Thymus (tissue), 11 donors: ENCODE data around the gene COMMD1. TPM values are rescaled to one million over a fixed set of nuclear protein-coding genes. Genes with fewer than 3 reads are reported as not detected.
A peak's percentile ranks its signal among the peaks of the same experiment; 100 is the strongest.
"Not testable (repeated sequence)": the region's sequence is repeated elsewhere in the genome, so short reads cannot be mapped to it uniquely, and the experiment has no call there.

ENCODE experiments used
- DNase-seq, 9 donors: peaks; one replicate each; pipeline ENCODE4 v3.0.0-alpha.2; 2013; ENCODE audit warnings: low spot score in 9 of 9, low read depth in 6 of 9, missing footprints in 1 of 9
- H3K27ac ChIP-seq, 2 donors: one replicate each; pipeline ENCODE4 v1.5.1; 2013; ENCODE audit warnings: control low read depth in 1 of 2, low read depth in 1 of 2, low read length in 1 of 2, mild to moderate bottlenecking in 1 of 2, moderate library complexity in 1 of 2
- H3K27me3 ChIP-seq, 2 donors: one replicate each; pipeline ENCODE4 v1.5.1; 2013; ENCODE audit warnings: low read length in 1 of 2; ENCODE audit not compliant: control insufficient read depth in 2 of 2, insufficient read depth in 1 of 2
- H3K36me3 ChIP-seq, 2 donors: one replicate each; pipeline ENCODE4 v1.5.1; 2013; ENCODE audit warnings: low read length in 1 of 2, mild to moderate bottlenecking in 1 of 2, moderate library complexity in 1 of 2; ENCODE audit not compliant: control insufficient read depth in 2 of 2, insufficient read depth in 2 of 2
- H3K4me1 ChIP-seq, 2 donors: one replicate each; pipeline ENCODE4 v1.5.1; 2013; ENCODE audit warnings: low read length in 2 of 2; ENCODE audit not compliant: control insufficient read depth in 2 of 2, insufficient read depth in 2 of 2
- H3K4me3 ChIP-seq, 2 donors: one replicate each; pipeline ENCODE4 v1.5.1; 2013; ENCODE audit warnings: low read length in 2 of 2, control low read depth in 1 of 2, mild to moderate bottlenecking in 1 of 2
- H3K9me3 ChIP-seq, 2 donors: one replicate each; pipeline ENCODE4 v1.5.1; 2013; ENCODE audit warnings: low read length in 1 of 2, mild to moderate bottlenecking in 1 of 2; ENCODE audit not compliant: control insufficient read depth in 2 of 2, insufficient read depth in 1 of 2
- WGBS: extraction: QIAGEN DNeasy Blood & Tissue Kit; methylation state at CpG from one replicate; pipeline ENCODE4 v1.1.7; 2013; 5-methylcytosine and 5-hydroxymethylcytosine counted together
- polyA plus RNA-seq: library from polyadenylated mRNA; stranded (reverse); fragments of 200-250 nt; gene quantifications from one replicate; pipeline ENCODE4 v1.2.3, GENCODE V29; 2013
- total RNA-seq: library from RNA; stranded (reverse); fragments of 120-200 nt; gene quantifications from one replicate; pipeline ENCODE4 v1.2.4, GENCODE V29; 2013
- donor health status: healthy.

The COMMD1 gene
- total and polyA plus RNA-seq, 2 donors, result 39.9 to 45.1 TPM

GRCh38 chr2:62119311-62119974 is 214.0 kb downstream of the COMMD1 start:
- H3K27ac ChIP-seq, result no peak overlapping the region
- no peaks in the 10 kb centered on the region for H3K27me3 ChIP-seq
- DNase-seq, result no peak
- H3K4me3 ChIP-seq, result no peak overlapping the region
- H3K36me3 ChIP-seq, result no peaks in the 10 kb centered on the region
- H3K4me1 ChIP-seq, result peaks cover 0 to 10% of the 10 kb centered on the region in 2 donors
- H3K9me3 ChIP-seq, result no peaks in the 10 kb centered on the region

- WGBS, result over 99% methylated on average over 2 of the region's 2 CpGs
- DNase-seq, H3K27ac ChIP-seq, H3K9me3 ChIP-seq, H3K4me3 ChIP-seq, H3K36me3 ChIP-seq, H3K4me1 ChIP-seq, H3K27me3 ChIP-seq: not testable (repeated sequence)
Observed at GRCh38 chr2:62126239-62126638, 220.8 kb downstream of the COMMD1 start.

- DNase-seq, result no peak
- H3K36me3 ChIP-seq, result no peaks in the 10 kb centered on the region
- WGBS, result 97% methylated on average over 2 of the region's 2 CpGs
- H3K9me3 ChIP-seq, result peaks cover 0 to 3% of the 10 kb centered on the region in 2 donors
- no peaks in the 10 kb centered on the region for H3K27me3 ChIP-seq
- no peak overlapping the region for H3K4me3 ChIP-seq
- H3K4me1 ChIP-seq, result peaks cover 0 to 6% of the 10 kb centered on the region in 2 donors
- H3K27ac ChIP-seq, result no peak overlapping the region
Observed at GRCh38 chr2:62133320-62133823, 227.9 kb downstream of the COMMD1 start.

- Histone ChIP-seq H3K36me3 (no peaks in the 10 kb centered on the region), H3K27me3 (no peaks in the 10 kb centered on the region), H3K27ac (no peak overlapping the region), H3K9me3 (peaks cover 0 to 8% of the 10 kb centered on the region in 2 donors), H3K4me3 (no peak overlapping the region), H3K4me1 (peaks cover 0 to 15% of the 10 kb centered on the region in 2 donors)
- WGBS, result 97% methylated on average over 3 of the region's 3 CpGs
- DNase-seq, result no peak
Observed at GRCh38 chr2:62136956-62137830, 231.7 kb downstream of the COMMD1 start.

- peak overlapping the region in 1 of 2 donors; percentile 51 for H3K27ac ChIP-seq
- H3K9me3 ChIP-seq, result peaks cover 0 to 5% of the 10 kb centered on the region in 2 donors
- H3K4me3 ChIP-seq, result no peak overlapping the region
- no peaks in the 10 kb centered on the region for H3K36me3 ChIP-seq
- H3K4me1 ChIP-seq, result peaks cover 0 to 18% of the 10 kb centered on the region in 2 donors
- DNase-seq, result peak in 3 of 9 donors; percentile 8 to 47 (median 21)
- H3K27me3 ChIP-seq, result no peaks in the 10 kb centered on the region
- WGBS, result 71% methylated on average over 5 of the region's 5 CpGs
Observed at GRCh38 chr2:62140426-62141141, 235.1 kb downstream of the COMMD1 start.

GRCh38 chr2:62141142-62141740 is 235.8 kb downstream of the COMMD1 start:
- Histone ChIP-seq H3K36me3 (no peaks in the 10 kb centered on the region), H3K4me1 (peaks cover 0 to 18% of the 10 kb centered on the region in 2 donors), H3K27ac (no peak overlapping the region), H3K4me3 (no peak overlapping the region), H3K9me3 (peaks cover 0 to 5% of the 10 kb centered on the region in 2 donors), H3K27me3 (no peaks in the 10 kb centered on the region)
- 49% methylated on average over 2 of the region's 2 CpGs for WGBS
- DNase-seq, result no peak

- peak overlapping the region in 1 of 2 donors; percentile 18 for H3K27ac ChIP-seq
- no peaks in the 10 kb centered on the region for H3K36me3 ChIP-seq
- no peak for DNase-seq
- no peaks in the 10 kb centered on the region for H3K27me3 ChIP-seq
- H3K4me1 ChIP-seq, result peaks cover 0 to 25% of the 10 kb centered on the region in 2 donors
- H3K4me3 ChIP-seq, result no peak overlapping the region
- H3K9me3 ChIP-seq, result peaks cover 0 to 5% of the 10 kb centered on the region in 2 donors
- 94% methylated on average over 4 of the region's 4 CpGs for WGBS
Observed at GRCh38 chr2:62142054-62142453, 236.6 kb downstream of the COMMD1 start.

- Histone ChIP-seq H3K4me3 (no peak overlapping the region), H3K9me3 (peaks cover 0 to 5% of the 10 kb centered on the region in 2 donors), H3K4me1 (peaks cover 0 to 25% of the 10 kb centered on the region in 2 donors), H3K36me3 (no peaks in the 10 kb centered on the region), H3K27me3 (no peaks in the 10 kb centered on the region), H3K27ac (no peak overlapping the region)
- DNase-seq, result no peak
Observed at GRCh38 chr2:62143696-62144095, 238.2 kb downstream of the COMMD1 start.
